MM.1S (cell line): ENCODE data around the gene CFP.

Experiments used
- DNase-seq: peaks from one replicate; pipeline ENCODE4 v3.0.0-alpha.2; 2015
- H2AFZ ChIP-seq: fragments of 300-600 bp; sonication (generic); 2 replicates; pipeline ENCODE4 v1.6.0; 2016; ENCODE audit warnings: antibody characterized with exemption, low read length
- H3F3A ChIP-seq: fragments of 300-600 bp; sonication (generic); 2 replicates; pipeline ENCODE4 v1.6.1; 2016; ENCODE audit warnings: mild to moderate bottlenecking, antibody characterized with exemption, low read length, moderate library complexity, mixed read lengths; ENCODE audit not compliant: insufficient read depth
- H3K27ac ChIP-seq: fragments of 300-600 bp; sonication (generic); 2 replicates; pipeline ENCODE4 v1.5.1; 2016; ENCODE audit warnings: mild to moderate bottlenecking, low read length
- H3K27me3 ChIP-seq: fragments of 300-600 bp; sonication (generic); replicated peaks from 2 replicates; pipeline ENCODE4 v1.6.0; 2016; ENCODE audit warnings: low read length; ENCODE audit not compliant: insufficient read depth
- H3K36me3 ChIP-seq: fragments of 300-600 bp; sonication (generic); replicated peaks from 2 replicates; pipeline ENCODE4 v1.6.1; 2016; ENCODE audit warnings: mild to moderate bottlenecking, low read length, mixed read lengths; ENCODE audit not compliant: insufficient read depth
- H3K4me1 ChIP-seq: fragments of 300-600 bp; sonication (generic); 2 replicates; pipeline ENCODE4 v1.6.1; 2016; ENCODE audit warnings: low read length, mixed read lengths
- H3K4me2 ChIP-seq: fragments of 300-600 bp; sonication (generic); 2 replicates; pipeline ENCODE4 v1.6.0; 2016; ENCODE audit warnings: low read depth, low read length
- H3K4me3 ChIP-seq: fragments of 300-600 bp; sonication (generic); 2 replicates; pipeline ENCODE4 v1.5.1; 2016; ENCODE audit warnings: low read length, mixed read lengths
- H3K79me2 ChIP-seq: fragments of 300-600 bp; sonication (generic); 2 replicates; pipeline ENCODE4 v1.6.1; 2016; ENCODE audit warnings: mixed run types, low read length, mixed read lengths
- H3K9ac ChIP-seq: fragments of 300-600 bp; sonication (generic); 2 replicates; pipeline ENCODE4 v1.6.1; 2016; ENCODE audit warnings: low read length, mixed read lengths
- H3K9me2 ChIP-seq: fragments of 300-600 bp; sonication (generic); replicated peaks from 2 replicates; pipeline ENCODE4 v1.6.1; 2016; ENCODE audit warnings: mild to moderate bottlenecking, low read length, mixed read lengths; ENCODE audit not compliant: insufficient read depth
- H3K9me3 ChIP-seq: fragments of 300-600 bp; sonication (generic); replicated peaks from 2 replicates; pipeline ENCODE4 v1.6.1; 2016; ENCODE audit warnings: mild to moderate bottlenecking, low read length, mixed read lengths; ENCODE audit not compliant: insufficient read depth
- H4K20me1 ChIP-seq: fragments of 300-600 bp; sonication (generic); 2 replicates; pipeline ENCODE4 v1.6.1; 2016; ENCODE audit warnings: mild to moderate bottlenecking, low read length, moderate library complexity, mixed read lengths; ENCODE audit not compliant: insufficient read depth
- CTCF ChIP-seq: fragments of 300-600 bp; sonication (generic); IDR thresholded peaks from 2 replicates; pipeline ENCODE4 v1.5.1; 2016; ENCODE audit warnings: antibody characterized with exemption, low read length, mixed read lengths
- EZH2 ChIP-seq: fragments of 300-600 bp; sonication (generic); optimal IDR thresholded peaks from 2 replicates; pipeline ENCODE3; 2017; ENCODE audit warnings: low read depth, mild to moderate bottlenecking, antibody characterized with exemption, low read length, mixed read lengths
- EZH2phosphoT487 ChIP-seq: fragments of 300-600 bp; sonication (generic); IDR thresholded peaks from 2 replicates; pipeline ENCODE4 v1.6.1; 2018; ENCODE audit warnings: antibody characterized with exemption, low read length

The CFP gene

GRCh38 chrX:47644557-47645091 is 14.9 kb upstream of the CFP start:
- Histone ChIP-seq H2AFZ (no peak overlapping the region), H4K20me1 (no peaks in the 10 kb centered on the region), H3K9me3 (no peaks in the 10 kb centered on the region), H3K9me2 (no peaks in the 10 kb centered on the region), H3K9ac (no peak overlapping the region), H3K36me3 (no peaks in the 10 kb centered on the region), H3K4me2 (no peak overlapping the region), H3K4me3 (no peak overlapping the region), H3F3A (no peaks in the 10 kb centered on the region), H3K27ac (no peak overlapping the region), H3K4me1 (no peaks in the 10 kb centered on the region), H3K79me2 (peaks cover 41% of the 10 kb centered on the region), H3K27me3 (no peaks in the 10 kb centered on the region)
- DNase-seq: peak; percentile 31
- TF ChIP-seq EZH2 (no peak), CTCF (peak; percentile 45)

- no peak overlapping the region for H3K4me2 ChIP-seq
- no peaks in the 10 kb centered on the region for H3K36me3 ChIP-seq
- TF ChIP-seq EZH2: no peak
- peak; percentile 28 for TF ChIP-seq CTCF
Observed at GRCh38 chrX:47643926-47644325, 14.2 kb upstream of the CFP start.

GRCh38 chrX:47638816-47639215 is 9.1 kb upstream of the CFP start:
- Histone ChIP-seq H3F3A (no peaks in the 10 kb centered on the region), H4K20me1 (no peaks in the 10 kb centered on the region), H3K9me3 (no peaks in the 10 kb centered on the region), H3K9ac (no peak overlapping the region), H3K79me2 (0 out of 2 replicates have a peak, but pooled peaks cover 3% of the 10 kb centered on the region), H2AFZ (no peak overlapping the region), H3K36me3 (no peaks in the 10 kb centered on the region), H3K27me3 (no peaks in the 10 kb centered on the region), H3K27ac (no peak overlapping the region), H3K4me2 (no peak overlapping the region), H3K9me2 (no peaks in the 10 kb centered on the region), H3K4me3 (no peak overlapping the region), H3K4me1 (no peaks in the 10 kb centered on the region)
- no peak for DNase-seq
- TF ChIP-seq CTCF: no peak
- TF ChIP-seq EZH2: no peak
- no peak for TF ChIP-seq EZH2phosphoT487

More at GRCh38 chrX:47643926-47644325, 14.2 kb upstream of the CFP start:
- H3K4me1 ChIP-seq: no peaks in the 10 kb centered on the region
- H3K9me3 ChIP-seq: no peaks in the 10 kb centered on the region
- no peaks in the 10 kb centered on the region for H4K20me1 ChIP-seq
- no peaks in the 10 kb centered on the region for H3K9me2 ChIP-seq
- H3K27ac ChIP-seq: no peak overlapping the region
- DNase-seq: peak; percentile 11
- H3K9ac ChIP-seq: no peak overlapping the region
- peaks cover 35% of the 10 kb centered on the region for H3K79me2 ChIP-seq
- H3K27me3 ChIP-seq: no peaks in the 10 kb centered on the region
- H2AFZ ChIP-seq: no peak overlapping the region
- no peak overlapping the region for H3K4me3 ChIP-seq
- no peaks in the 10 kb centered on the region for H3F3A ChIP-seq
